ENCODE results near the gene DENND10.

Gene DENND10

GRCh38 chr10:119078422-119079179, 25.3 kb upstream of the DENND10 start:
- Histone ChIP-seq H3K9me3 (ENCODE audit: insufficient read depth, low read length) (no peaks in the 10 kb centered on the region), H3K36me3 (ENCODE audit: low read length) (peaks cover 24% of the 10 kb centered on the region), H3K79me2 (ENCODE audit: insufficient read depth, low read length) (peaks cover 75% of the 10 kb centered on the region), H3K27ac (ENCODE audit: low read depth, low read length) (peak overlapping the region; percentile 86; the same call in 1 of the 2 replicates), H3F3A (ENCODE audit: insufficient read depth) (peaks cover 19% of the 10 kb centered on the region), H3K9ac (ENCODE audit: low read length) (peak overlapping the region; percentile 99), H3K9me2 (replicated peaks; ENCODE audit: insufficient read depth, low read length) (no peaks in the 10 kb centered on the region), H3K4me2 (ENCODE audit: low read depth, low read length, poor library complexity, severe bottlenecking) (peak overlapping the region; percentile 93), H4K20me1 (ENCODE audit: low read depth, low read length) (peaks cover 41% of the 10 kb centered on the region), H3K27me3 (ENCODE audit: low read length) (no peaks in the 10 kb centered on the region), H3K4me3 (ENCODE audit: insufficient read depth, low read length, poor library complexity, severe bottlenecking) (peak overlapping the region; percentile 93), H2AFZ (ENCODE audit: low read depth, low read length, severe bottlenecking) (no peak overlapping the region)
- TF ChIP-seq EZH2phosphoT487 (conservative IDR thresholded peaks at IDR 0.05; ENCODE audit: low read length), result no peak
- TF ChIP-seq CTCF (IDR thresholded peaks at IDR 0.05; ENCODE audit: insufficient read depth, low read length, poor library complexity, severe bottlenecking), result no peak

GRCh38 chr10:119079599-119080520, 24.1 kb upstream of the DENND10 start:
- H4K20me1 ChIP-seq (ENCODE audit: low read depth, low read length), result peaks cover 36% of the 10 kb centered on the region
- no peaks in the 10 kb centered on the region for H3K9me3 ChIP-seq (ENCODE audit: insufficient read depth, low read length)
- no peaks in the 10 kb centered on the region for H3K9me2 ChIP-seq (replicated peaks; ENCODE audit: insufficient read depth, low read length)
- H3K36me3 ChIP-seq (ENCODE audit: low read length), result peaks cover 18% of the 10 kb centered on the region
- H3K4me3 ChIP-seq (ENCODE audit: insufficient read depth, low read length, poor library complexity, severe bottlenecking), result peak overlapping the region; percentile 93
- no peak for TF ChIP-seq EZH2phosphoT487 (conservative IDR thresholded peaks at IDR 0.05; ENCODE audit: low read length)
- no peak for TF ChIP-seq CTCF (IDR thresholded peaks at IDR 0.05; ENCODE audit: insufficient read depth, low read length, poor library complexity, severe bottlenecking)
- peak overlapping the region; percentile 93 for H3K4me2 ChIP-seq (ENCODE audit: low read depth, low read length, poor library complexity, severe bottlenecking)
- peak overlapping the region; percentile 86 for H3K27ac ChIP-seq (ENCODE audit: low read depth, low read length)
- peak overlapping the region; percentile 99 for H3K9ac ChIP-seq (ENCODE audit: low read length)
- H3K79me2 ChIP-seq (ENCODE audit: insufficient read depth, low read length), result peaks cover 63% of the 10 kb centered on the region
- no peaks in the 10 kb centered on the region for H3K27me3 ChIP-seq (ENCODE audit: low read length)
- no peak overlapping the region for H2AFZ ChIP-seq (ENCODE audit: low read depth, low read length, severe bottlenecking)
- H3F3A ChIP-seq (ENCODE audit: insufficient read depth), result peaks cover 25% of the 10 kb centered on the region

GRCh38 chr10:119080521-119081259, 23.2 kb upstream of the DENND10 start, which contains the start of gene EIF3A:
Gene EIF3A (minus strand): TSS chr10:119080817. CDS start chr10:119080676, 141 bp downstream.
- Histone ChIP-seq H3K4me3 (ENCODE audit: insufficient read depth, low read length, poor library complexity, severe bottlenecking) (peak within 1 kb of the TSS; percentile 93), H2AFZ (ENCODE audit: low read depth, low read length, severe bottlenecking) (peak within 1 kb of the TSS; percentile 62)
- TF ChIP-seq CTCF (IDR thresholded peaks at IDR 0.05; ENCODE audit: insufficient read depth, low read length, poor library complexity, severe bottlenecking), result no peak
- no peak for TF ChIP-seq EZH2phosphoT487 (conservative IDR thresholded peaks at IDR 0.05; ENCODE audit: low read length)

More at GRCh38 chr10:119080521-119081259, 23.2 kb upstream of the DENND10 start, which contains the start of gene EIF3A:
- peaks cover 31% of the 10 kb centered on the region for H4K20me1 ChIP-seq (ENCODE audit: low read depth, low read length)
- peaks cover 54% of the 10 kb centered on the region for H3K79me2 ChIP-seq (ENCODE audit: insufficient read depth, low read length)
- H3K27me3 ChIP-seq (ENCODE audit: low read length), result no peaks in the 10 kb centered on the region
- H3K9me3 ChIP-seq (ENCODE audit: insufficient read depth, low read length), result no peaks in the 10 kb centered on the region
- peak within 1 kb of the TSS; percentile 99 for H3K9ac ChIP-seq (ENCODE audit: low read length)
- H3F3A ChIP-seq (ENCODE audit: insufficient read depth), result peaks cover 34% of the 10 kb centered on the region
- H3K27ac ChIP-seq (ENCODE audit: low read depth, low read length), result peak within 1 kb of the TSS; percentile 86
- peak within 1 kb of the TSS; percentile 93 for H3K4me2 ChIP-seq (ENCODE audit: low read depth, low read length, poor library complexity, severe bottlenecking)
- peaks cover 16% of the 10 kb centered on the region for H3K36me3 ChIP-seq (ENCODE audit: low read length)
- no peaks in the 10 kb centered on the region for H3K9me2 ChIP-seq (replicated peaks; ENCODE audit: insufficient read depth, low read length)
